GF-D8 (cell line): ENCODE results near the gene CIB1.
"Not testable (repeated sequence)": the region's sequence is repeated elsewhere in the genome, so short reads cannot be mapped to it uniquely, and the experiment has no call there.

Source experiments
- DNase-seq: peaks from one replicate; lab custom pipeline; 2025; lab: John Stamatoyannopoulos, UW

Gene CIB1

DNA sequence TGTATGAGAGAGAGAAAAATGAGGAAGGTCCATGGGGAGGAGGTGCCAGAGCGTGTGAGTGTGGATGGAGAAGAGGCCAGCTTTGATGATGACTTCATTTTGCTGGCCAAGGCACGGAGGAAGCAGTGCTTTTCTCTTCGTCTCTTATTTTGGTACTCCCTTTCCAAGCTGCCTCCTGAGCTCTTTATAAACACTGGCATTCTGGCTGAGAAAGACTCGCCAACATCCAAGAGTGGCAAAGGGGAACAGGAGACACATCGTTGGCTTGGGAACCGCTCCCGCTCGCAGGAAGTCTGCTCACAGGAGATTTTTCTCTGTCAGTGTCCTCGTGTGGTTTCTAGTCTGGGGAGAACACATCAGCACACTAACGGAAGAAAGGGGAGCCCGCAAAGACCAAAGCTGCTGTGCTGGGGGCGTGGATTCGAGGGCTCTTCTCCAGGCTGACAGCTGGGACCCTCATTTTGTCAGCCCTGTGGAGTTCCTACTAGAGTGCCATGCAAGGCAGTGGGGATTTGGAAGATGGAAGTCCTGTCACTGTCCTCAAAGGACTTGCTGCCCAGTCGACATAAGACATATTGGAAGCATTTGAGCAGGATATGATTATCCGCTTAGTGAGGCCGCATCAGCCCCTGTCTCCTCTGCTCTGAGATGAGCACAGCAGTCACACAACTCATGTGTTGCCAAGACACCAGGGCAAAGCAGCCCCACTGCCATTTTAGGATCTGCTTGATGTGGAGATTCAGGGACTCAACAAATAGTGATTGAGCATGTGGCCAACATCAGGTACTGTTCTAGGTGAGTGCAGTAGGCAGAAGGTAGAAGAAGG lies 40.6 kb downstream of the CIB1 start:
- DNase-seq, result no peak

- no peak for DNase-seq
Measured at GRCh38 chr15:90191794-90192509, 41.8 kb downstream of the CIB1 start.

DNA sequence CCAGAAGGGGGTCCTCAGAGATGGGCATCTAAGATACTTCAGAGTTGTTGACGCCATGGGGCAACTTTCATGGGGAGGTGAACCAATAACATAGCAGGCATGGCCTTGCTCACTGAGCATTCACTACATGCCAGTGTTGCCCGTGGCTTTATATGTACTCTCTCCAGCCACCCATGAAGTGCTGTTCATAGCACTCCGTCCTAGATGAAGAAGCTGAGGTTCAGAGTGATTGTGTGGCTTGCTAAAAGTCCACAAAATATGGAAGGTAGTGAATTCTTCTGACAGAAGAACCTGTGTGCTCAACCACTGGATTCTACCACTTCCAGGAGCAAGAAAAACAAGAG lies 42.4 kb downstream of the CIB1 start:
- DNase-seq, result no peak

GRCh38 chr15:90190606-90191343 lies 43.0 kb downstream of the CIB1 start:
- no peak for DNase-seq

DNA sequence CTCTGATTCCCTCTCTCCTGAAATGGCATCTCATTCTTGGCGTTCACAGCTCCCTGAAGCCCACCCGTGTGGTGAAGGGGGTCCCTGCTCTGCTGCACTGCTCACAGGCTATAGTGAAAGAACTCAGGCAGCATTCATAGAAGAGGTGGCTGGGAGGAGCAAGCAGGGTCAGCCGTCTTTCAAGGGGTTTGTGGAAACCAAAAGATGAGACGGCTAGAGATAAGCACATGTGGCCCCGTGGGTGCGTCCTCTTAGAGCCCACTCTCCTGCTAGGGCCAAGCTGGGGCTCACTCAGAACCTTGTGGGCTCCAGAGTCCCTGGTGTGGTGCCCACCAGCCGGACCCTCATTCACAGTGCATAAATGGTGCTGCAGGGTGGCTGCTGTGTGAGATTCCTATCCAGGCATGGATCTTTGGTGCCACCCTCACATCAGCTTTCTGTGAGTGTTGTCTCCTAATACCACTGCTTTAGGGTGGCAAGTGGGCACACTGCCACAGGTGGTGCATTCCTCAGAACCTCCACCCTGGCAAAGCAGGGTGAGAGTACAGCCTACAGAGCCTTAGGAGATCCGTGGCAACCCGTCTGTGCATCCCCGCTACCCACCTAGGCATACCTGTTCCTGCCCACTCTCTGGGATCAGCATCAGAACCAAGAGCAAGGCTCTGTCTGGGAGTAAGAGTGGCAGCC lies 43.8 kb downstream of the CIB1 start:
- no peak for DNase-seq

DNA sequence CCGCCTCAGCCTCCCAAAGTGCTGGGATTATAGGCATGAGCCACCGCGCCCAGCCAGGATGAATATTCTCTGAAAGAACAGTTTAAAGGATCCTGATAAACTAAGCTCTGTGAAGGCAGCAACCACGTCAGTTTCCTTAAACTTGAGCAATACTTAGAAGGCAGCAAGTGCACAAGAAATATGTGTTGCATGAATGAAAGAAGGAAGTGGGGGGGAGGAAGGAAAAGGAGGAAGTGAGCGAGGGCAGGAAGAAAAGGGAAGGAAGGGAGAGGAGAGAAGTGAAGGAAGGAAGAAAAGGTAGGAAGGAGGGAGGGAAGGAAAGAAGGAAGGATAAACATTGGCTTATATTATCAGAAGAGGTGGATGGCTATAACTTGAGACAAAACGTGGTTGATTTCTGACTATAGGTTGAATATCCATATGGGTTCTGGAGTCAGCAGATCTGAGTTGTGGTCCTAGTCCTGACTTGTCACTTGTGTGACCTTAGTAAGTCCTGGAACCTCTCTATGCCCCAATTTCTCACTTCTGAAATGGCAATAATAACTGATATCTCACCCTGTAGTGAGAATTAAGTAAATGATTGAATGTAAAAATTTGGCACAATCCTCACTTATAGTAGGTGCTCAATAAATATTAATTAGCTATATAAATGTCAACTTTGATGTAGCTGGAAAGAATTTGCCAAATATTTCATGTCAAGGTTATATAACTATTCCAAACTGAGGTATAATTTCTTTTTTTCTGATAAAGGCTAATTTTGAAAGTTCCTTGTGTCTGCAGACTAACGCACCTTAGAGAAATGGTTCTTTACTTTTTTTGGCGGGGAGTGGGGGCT lies 44.6 kb downstream of the CIB1 start:
- peak; percentile 48 for DNase-seq

GRCh38 chr15:90188065-90188464 lies 45.7 kb downstream of the CIB1 start:
- not testable (repeated sequence) for DNase-seq

GRCh38 chr15:90187257-90187868 lies 46.4 kb downstream of the CIB1 start:
- no peak for DNase-seq

DNA sequence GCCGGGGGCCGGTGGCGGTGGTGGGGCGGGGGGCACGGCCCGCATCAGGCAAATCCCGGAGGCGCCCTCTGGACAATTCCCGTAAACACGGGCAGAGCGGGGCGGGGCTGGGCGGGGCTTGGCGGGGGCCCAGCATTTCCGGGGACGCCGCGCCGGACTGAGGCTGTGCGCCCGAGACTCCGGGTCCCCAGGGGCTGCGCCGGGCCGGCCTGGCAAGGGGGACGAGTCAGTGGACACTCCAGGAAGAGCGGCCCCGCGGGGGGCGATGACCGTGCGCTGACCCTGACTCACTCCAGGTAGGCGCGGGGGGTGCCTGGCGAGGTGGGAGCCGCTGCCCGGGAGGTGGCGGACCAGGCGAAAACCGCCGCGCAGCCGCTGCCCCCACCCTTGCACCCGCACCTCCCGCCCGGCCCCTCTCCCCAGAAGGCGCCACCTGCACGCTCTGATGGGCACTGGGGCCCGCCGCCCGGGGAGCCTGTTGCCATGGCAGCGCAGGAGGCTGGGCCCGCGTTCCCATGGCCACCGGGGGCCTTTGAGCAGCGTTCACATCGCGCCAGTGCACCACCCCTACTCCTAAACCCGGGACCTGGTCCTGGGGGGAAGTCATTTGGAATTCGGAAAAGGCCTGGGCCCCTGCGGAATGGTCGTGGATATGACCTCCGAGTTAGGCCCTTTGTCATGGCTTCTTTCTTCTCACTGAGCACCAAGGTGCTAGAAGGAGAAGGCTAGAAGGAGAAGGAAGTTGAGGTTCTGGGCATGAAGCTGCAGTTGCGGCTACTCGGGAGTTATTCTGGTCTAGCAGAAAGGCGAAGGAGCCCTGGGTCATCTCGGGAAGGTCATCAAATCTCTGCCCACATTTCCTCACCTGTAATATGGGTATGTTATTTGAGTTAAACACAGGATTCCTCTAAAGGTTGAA lies 48.7 kb downstream of the CIB1 start:
- no peak for DNase-seq

DNA sequence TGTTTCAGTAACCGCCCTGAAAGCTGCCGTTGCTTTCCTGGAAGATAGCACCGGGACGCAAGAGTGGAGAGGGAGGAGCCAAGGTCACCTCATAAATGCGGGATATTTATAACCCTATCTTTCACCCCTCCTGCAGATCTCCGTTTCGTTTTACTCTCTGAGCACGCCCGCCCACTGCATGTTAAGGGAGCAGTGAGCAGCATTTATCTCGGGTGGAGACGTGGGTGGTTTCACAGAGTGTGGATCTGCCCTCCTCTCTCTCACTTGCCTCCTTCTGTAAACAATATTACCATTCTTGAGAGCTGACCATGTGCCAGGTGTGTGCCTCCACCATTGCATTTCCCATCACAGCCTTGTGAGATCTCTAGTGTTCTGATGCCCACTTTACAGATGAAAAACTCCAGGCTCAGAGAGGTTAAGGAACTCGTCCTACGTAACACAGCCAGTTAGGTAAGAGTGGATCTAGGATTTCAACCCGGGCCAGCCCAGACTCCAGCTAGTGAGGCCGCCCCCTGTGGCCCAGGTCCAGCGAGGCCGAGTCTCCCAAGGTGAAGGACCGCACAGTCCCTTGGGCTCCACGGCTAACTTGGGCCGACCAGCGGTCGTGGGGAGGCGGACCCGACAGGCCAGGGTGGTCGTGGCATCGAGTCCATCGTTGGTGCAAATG lies 49.5 kb downstream of the CIB1 start:
- DNase-seq, result no peak

DNA sequence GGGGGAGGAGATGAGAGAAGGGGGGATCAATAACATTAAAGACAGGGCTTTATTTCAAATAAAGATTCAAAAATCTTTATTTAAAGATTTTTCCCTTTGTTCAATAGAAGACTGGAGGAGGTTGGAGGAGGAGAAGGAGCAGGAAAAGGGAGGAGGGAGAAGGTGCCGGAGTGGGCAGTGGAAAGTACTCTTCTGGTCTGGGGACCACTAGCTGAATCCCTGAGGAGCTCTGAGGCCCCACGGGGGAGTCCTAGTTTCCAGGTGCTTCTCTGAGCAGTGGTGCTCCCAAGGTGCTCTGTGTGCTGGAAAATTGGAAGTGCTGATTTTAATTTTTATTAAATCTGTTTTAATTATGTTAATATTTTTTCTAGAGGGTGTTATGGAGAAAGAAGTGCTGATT lies 52.0 kb downstream of the CIB1 start:
- no peak for DNase-seq
